HepG2 (cell line): ENCODE measurements around the gene KRTAP10-6. TPM values are rescaled to one million over a fixed set of nuclear protein-coding genes. Genes with fewer than 3 reads are reported as not detected.

Experiments used
- ATAC-seq: fragments of 200-7000 bp; cut with Tn5 transposase; 3 replicates; pipeline ENCODE4 v1.9.1; 2020; ENCODE audit warnings: mild to moderate bottlenecking, moderate library complexity
- BruUV-seq: library from RNA; stranded (reverse); fragments of 400-500 nt; replicated peaks from 2 replicates; lab custom pipeline; 2021; lab: Mats Ljungman, UMichigan
- CTCF ChIA-PET: fragments of 300-600 bp; formaldehyde crosslinking; extraction: SDS; loops from one replicate; lab custom pipeline; 2021; ENCODE audit warnings: low total read pairs, inconsistent platforms, low intra/inter-chr PET ratio; lab: Yijun Ruan, JAX
- POLR2A ChIA-PET: fragments of 350-600 bp; sonication (Branson Sonifier 250); formaldehyde crosslinking; loops from one replicate; lab custom pipeline; 2020; ENCODE audit warnings: antibody characterized with exemption, inconsistent platforms; lab: Yijun Ruan, JAX
- DNase-seq: peaks from one replicate; pipeline ENCODE4 v3.0.0-alpha.2; 2015; ENCODE audit warnings: low spot score
- FAIRE-seq: peaks from 3 replicates; lab custom pipeline; 2011; peaks lifted over from hg19 to GRCh38; lab: Jason Lieb, UNC
- H2AFZ ChIP-seq: one replicate; pipeline ENCODE4 v1.6.1; 2011; ENCODE audit warnings: low read length, inconsistent platforms
- H3K27ac ChIP-seq: fragments of 300-600 bp; 3 replicates; pipeline ENCODE4 v1.8.0; 2011; ENCODE audit warnings: mixed run types, mild to moderate bottlenecking, mixed read lengths, low read length, inconsistent platforms; ENCODE audit not compliant: insufficient read depth; ENCODE audit errors: extremely low read length
- H3K27me3 ChIP-seq, 2 experiments: fragments of 200-600 bp in 1 of 2; 2 replicates in 1 of 2; 3 replicates in 1 of 2; pipeline versions ENCODE4 v1.6.0 to v1.8.0; 2011; ENCODE audit warnings: low read length in 2 of 2, mild to moderate bottlenecking in 2 of 2, moderate library complexity in 2 of 2, inconsistent platforms in 1 of 2; ENCODE audit not compliant: insufficient read depth in 2 of 2, control insufficient read depth in 1 of 2
- H3K36me3 ChIP-seq, 2 experiments: fragments of 200-600 bp in 1 of 2; replicated peaks in 1 of 2; 2 replicates in 1 of 2; 3 replicates in 1 of 2; pipeline versions ENCODE4 v1.5.1 to v1.8.0; 2011; ENCODE audit warnings: low read length in 2 of 2, inconsistent platforms in 1 of 2; ENCODE audit not compliant: insufficient read depth in 2 of 2, control insufficient read depth in 1 of 2
- H3K4me1 ChIP-seq: 2 replicates; pipeline ENCODE4 v1.5.1; 2012; ENCODE audit warnings: low read length, inconsistent platforms; ENCODE audit not compliant: insufficient read depth
- H3K4me2 ChIP-seq: 2 replicates; pipeline ENCODE4 v1.6.0; 2011; ENCODE audit warnings: low read depth, low read length, inconsistent platforms
- H3K4me3 ChIP-seq, 3 experiments: fragments of 200-600 bp in 1 of 3; sonication (generic), shearing (Covaris generic) in 1 of 3; replicated peaks in 1 of 3; 2 replicates each; pipeline ENCODE4 v1.5.1; 2011 to 2016; ENCODE audit warnings: low read length in 3 of 3, inconsistent platforms in 2 of 3, low read depth in 2 of 3, mild to moderate bottlenecking in 2 of 3, control low read depth in 1 of 3, mixed read lengths in 1 of 3; ENCODE audit not compliant: insufficient read depth in 1 of 3
- H3K79me2 ChIP-seq: one replicate; pipeline ENCODE4 v1.6.1; 2011; ENCODE audit warnings: low read length, inconsistent platforms; ENCODE audit not compliant: insufficient read depth
- H3K9ac ChIP-seq: 2 replicates; pipeline ENCODE4 v1.6.0; 2011; ENCODE audit warnings: mild to moderate bottlenecking, low read depth, low read length, inconsistent platforms; ENCODE audit not compliant: insufficient read depth
- H3K9me3 ChIP-seq: 2 replicates; pipeline ENCODE4 v1.5.1; 2012; ENCODE audit warnings: mild to moderate bottlenecking, low read length
- H4K20me1 ChIP-seq: 2 replicates; pipeline ENCODE4 v1.6.0; 2011; ENCODE audit warnings: inconsistent platforms, mild to moderate bottlenecking, low read length, moderate library complexity; ENCODE audit not compliant: insufficient read depth
- AGO1 ChIP-seq: fragments of 200-400 bp; formaldehyde crosslinking; IDR thresholded peaks from 2 replicates; pipeline ENCODE4 v1.6.1; 2017; ENCODE audit warnings: mild to moderate bottlenecking, low read depth, low read length, moderate library complexity; ENCODE audit not compliant: poor library complexity, severe bottlenecking
- CEBPZ ChIP-seq: IDR thresholded peaks from 2 replicates; pipeline ENCODE4 v1.6.1; 2012; ENCODE audit warnings: low read length, improper control_type of control experiment
- FOXA3 ChIP-seq: IDR thresholded peaks from 2 replicates; pipeline ENCODE4 v1.6.1; 2016; ENCODE audit warnings: missing genetic modification reagents, missing compliant biosample characterization
- ZFP62 ChIP-seq: sonication (generic); formaldehyde crosslinking; IDR thresholded peaks from 2 replicates; pipeline ENCODE4 v1.4.0; 2020; ENCODE audit warnings: missing genetic modification reagents
- ZNF605 ChIP-seq: sonication (generic); formaldehyde crosslinking; IDR thresholded peaks from 2 replicates; pipeline ENCODE4 v1.8.0; 2022; ENCODE audit warnings: mild to moderate bottlenecking, missing genetic modification reagents
- ZNF672 ChIP-seq: sonication (generic); formaldehyde crosslinking; IDR thresholded peaks from 2 replicates; pipeline ENCODE4 v1.8.1; 2022; ENCODE audit warnings: missing genetic modification reagents
- WGBS: methylation state at CpG from one replicate; pipeline ENCODE4 v1.1.6; 2017; ENCODE audit warnings: low lambda C conversion rate; 5-methylcytosine and 5-hydroxymethylcytosine counted together
- in situ Hi-C: cut with HindIII; loops from 2 replicates; pipeline ENCODE4 v1.10.0; 2017; ENCODE audit warnings: low pct_unique_long_range_greater_than_20kb; ENCODE audit not compliant: extremely low pct_ligation_motif_present
- intact Hi-C: fragments of 100-400 bp; cut with micrococcal nuclease; formaldehyde crosslinking; loops from one replicate; pipeline ENCODE4 v1.10.0; 2022; ENCODE audit not compliant: unreplicated experiment
- polyA plus RNA-seq, 8 experiments: library from polyadenylated mRNA; depleted of rRNA in 3 of 8; stranded (reverse) in 7 of 8; unstranded in 1 of 8; fragments of >200 nt; fragmentation: Illumina TruSeq in 4 of 8; extraction: Trizol in 4 of 8; gene quantifications; 2 replicates each; pipeline versions ENCODE4 v1.2.1 to v1.2.3, GENCODE V29; 2011 to 2016; ENCODE audit warnings: low read depth in 4 of 8, missing spikeins in 1 of 8, mixed read lengths in 1 of 8; ENCODE audit not compliant: insufficient read depth in 1 of 8
- total RNA-seq, 5 experiments: library from RNA; depleted of rRNA; stranded (reverse); fragments of >200 nt; fragmentation: Illumina TruSeq; extraction: Trizol; gene quantifications; 2 replicates each; pipeline ENCODE4 v1.2.3, GENCODE V29; 2016; ENCODE audit warnings: low read depth in 1 of 5

Gene KRTAP10-6
- total and polyA plus RNA-seq, 2 of the 13 experiments (the other 11 are each of a cell fraction or from before 2014, with no cell fraction given) = not detected

- TF ChIP-seq CEBPZ = no peak
- TF ChIP-seq ZFP62 = no peak
- TF ChIP-seq AGO1 = no peak
- TF ChIP-seq, all 625 proteins: peak for 0
Measured at GRCh38 chr21:44637018-44637850, 44.9 kb upstream of the KRTAP10-6 start, which contains the start of gene KRTAP10-10 (continued).

GRCh38 chr21:44636209-44637017, 44.1 kb upstream of the KRTAP10-6 start:
- H3K79me2 ChIP-seq = no peaks in the 10 kb centered on the region
- H3K9me3 ChIP-seq = peaks cover 11% of the 10 kb centered on the region; the same call in 1 of the 2 replicates
- H3K4me1 ChIP-seq = no peaks in the 10 kb centered on the region
- no peaks in the 10 kb centered on the region for H3K36me3 ChIP-seq
- BruUV-seq = no TSS peak
- no peak overlapping the region for H3K27ac ChIP-seq
- H2AFZ ChIP-seq = no peak overlapping the region
- TF ChIP-seq ZNF672 (CRISPR knock-in tag) (no peak), ZNF605 (CRISPR knock-in tag) (no peak), FOXA3 (no peak)
- TF ChIP-seq, all 625 proteins: peak for 0
- intact Hi-C loops = loop anchor here (10.0 kb wide), 1 partner anchor 58 kb away; the partner anchor contains the start of gene KRTAP10-12
- ATAC-seq = no peak
- no peak overlapping the region for H3K9ac ChIP-seq
- H3K4me2 ChIP-seq = no peak overlapping the region
- no peaks in the 10 kb centered on the region for H4K20me1 ChIP-seq
- FAIRE-seq = no peak
- CTCF ChIA-PET = no interaction called here
- H3K4me3 ChIP-seq = no peak overlapping the region
- no peak for DNase-seq
- peaks cover 1 to 6% of the 10 kb centered on the region in 2 experiments; a peak in 2 of 5 replicates for H3K27me3 ChIP-seq
- POLR2A ChIA-PET = no interaction called here
- in situ Hi-C loops = no loop called here
- 58% methylated on average over 15 of the region's 15 CpGs for WGBS
